Karpas-422 (cell line): ENCODE measurements around the gene ADAT3. TPM values are rescaled to one million over a fixed set of nuclear protein-coding genes. Genes with fewer than 3 reads are reported as not detected.

Experiments
- DNase-seq: peaks from one replicate; pipeline ENCODE4 v3.0.0-alpha.2; 2015
- H2AFZ ChIP-seq: fragments of 200-600 bp; sonication (generic); 2 replicates; pipeline ENCODE4 v1.6.1; 2014; ENCODE audit warnings: antibody characterized with exemption, low read length, mixed read lengths
- H3K27ac ChIP-seq: fragments of 200-600 bp; sonication (generic); 2 replicates; pipeline ENCODE4 v1.5.1; 2014; ENCODE audit warnings: mild to moderate bottlenecking, low read length, moderate library complexity
- H3K27me3 ChIP-seq: fragments of 200-600 bp; sonication (generic); 2 replicates; pipeline ENCODE4 v1.6.1; 2014; ENCODE audit warnings: low read length, mixed read lengths
- H3K36me3 ChIP-seq: fragments of 200-600 bp; sonication (generic); 2 replicates; pipeline ENCODE4 v1.6.1; 2014; ENCODE audit warnings: low read length, mixed read lengths; ENCODE audit not compliant: insufficient read depth
- H3K4me1 ChIP-seq: fragments of 200-600 bp; sonication (generic); 2 replicates; pipeline ENCODE4 v1.6.1; 2014; ENCODE audit warnings: mild to moderate bottlenecking, low read length, mixed read lengths
- H3K4me2 ChIP-seq: fragments of 200-600 bp; sonication (generic); 2 replicates; pipeline ENCODE4 v1.6.1; 2014; ENCODE audit warnings: low read length, low read depth, mild to moderate bottlenecking; ENCODE audit not compliant: poor library complexity, severe bottlenecking
- H3K4me3 ChIP-seq: fragments of 200-600 bp; sonication (generic); 2 replicates; pipeline ENCODE4 v1.5.1; 2014; ENCODE audit warnings: mild to moderate bottlenecking, antibody characterized with exemption, low read length, mixed read lengths
- H3K79me2 ChIP-seq: fragments of 200-600 bp; sonication (generic); 2 replicates; pipeline ENCODE4 v1.6.1; 2014; ENCODE audit warnings: mild to moderate bottlenecking, low read length, mixed read lengths
- H3K9ac ChIP-seq: fragments of 200-600 bp; sonication (generic); 2 replicates; pipeline ENCODE4 v1.6.0; 2014; ENCODE audit warnings: low read length
- H3K9me2 ChIP-seq: fragments of 200-600 bp; sonication (generic), shearing (Covaris generic); replicated peaks from 2 replicates; pipeline ENCODE4 v1.6.0; 2014; ENCODE audit warnings: mild to moderate bottlenecking, low read length, moderate library complexity; ENCODE audit not compliant: insufficient read depth
- H3K9me3 ChIP-seq: fragments of 300-700, 200-600 bp; sonication (generic); 2 replicates; pipeline ENCODE4 v1.6.1; 2014; ENCODE audit warnings: low read length, mixed read lengths
- H4K20me1 ChIP-seq: fragments of 200-600 bp; sonication (generic); 2 replicates; pipeline ENCODE4 v1.6.1; 2014; ENCODE audit warnings: mild to moderate bottlenecking, antibody characterized with exemption, low read length, low read depth; ENCODE audit not compliant: insufficient read depth
- total RNA-seq: library from RNA; depleted of rRNA; stranded (reverse); fragments of >200 nt; shearing (Covaris generic); gene quantifications from 2 replicates; pipeline ENCODE4 v1.2.3, GENCODE V29; 2014; ENCODE audit warnings: low replicate concordance

ADAT3 gene
- total RNA-seq, 1 experiment from 2014 or later, result 1.2 TPM

- peaks cover 68% of the 10 kb centered on the region for H3K79me2 ChIP-seq
- H3K27ac ChIP-seq, result no peak overlapping the region
- no peaks in the 10 kb centered on the region for H3K9me3 ChIP-seq
- H3K4me1 ChIP-seq, result peaks cover 7% of the 10 kb centered on the region
- H4K20me1 ChIP-seq, result no peaks in the 10 kb centered on the region
- no peak for DNase-seq
- H3K4me2 ChIP-seq, result no peak overlapping the region
- H3K27me3 ChIP-seq, result no peaks in the 10 kb centered on the region
- no peak overlapping the region for H3K9ac ChIP-seq
- H3K36me3 ChIP-seq, result no peaks in the 10 kb centered on the region
- H2AFZ ChIP-seq, result no peak overlapping the region
- H3K9me2 ChIP-seq, result no peaks in the 10 kb centered on the region
- no peak overlapping the region for H3K4me3 ChIP-seq
These were observed 5.0 kb downstream of the ADAT3 start for GRCh38 chr19:1910177-1910576.

DNA sequence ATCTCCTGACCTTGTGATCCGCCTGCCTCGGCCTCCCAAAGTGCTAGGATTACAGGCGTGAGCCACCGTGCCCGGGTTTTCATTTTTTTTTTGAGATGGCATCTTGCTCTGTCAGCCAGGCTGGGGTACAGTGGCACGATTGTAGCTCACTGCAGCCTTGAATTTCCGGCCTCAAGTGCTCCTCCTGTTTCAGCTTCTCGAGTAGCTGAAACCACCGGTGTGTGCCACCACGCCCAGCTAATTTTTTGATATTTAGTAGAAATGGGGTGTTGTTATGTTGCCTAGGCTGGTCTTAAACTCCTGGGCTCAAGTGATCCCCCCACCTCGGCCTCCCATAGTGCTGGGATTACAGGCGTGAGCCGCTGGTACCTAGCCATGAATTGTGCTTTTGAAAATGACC, 5.9 kb downstream of the ADAT3 start:
- Histone ChIP-seq H3K9me3 (no peaks in the 10 kb centered on the region), H3K4me2 (no peak overlapping the region), H3K4me3 (no peak overlapping the region), H2AFZ (no peak overlapping the region), H3K79me2 (peaks cover 63% of the 10 kb centered on the region), H3K27me3 (no peaks in the 10 kb centered on the region), H3K9ac (no peak overlapping the region), H3K27ac (no peak overlapping the region), H3K4me1 (peaks cover 1% of the 10 kb centered on the region), H4K20me1 (no peaks in the 10 kb centered on the region), H3K9me2 (no peaks in the 10 kb centered on the region), H3K36me3 (no peaks in the 10 kb centered on the region)
- no peak for DNase-seq

GRCh38 chr19:1911995-1912394, 6.8 kb downstream of the ADAT3 start:
- DNase-seq, result no peak
- no peaks in the 10 kb centered on the region for H3K4me1 ChIP-seq
- no peak overlapping the region for H3K4me3 ChIP-seq
- H3K36me3 ChIP-seq, result no peaks in the 10 kb centered on the region
- H3K9me3 ChIP-seq, result no peaks in the 10 kb centered on the region
- H2AFZ ChIP-seq, result no peak overlapping the region
- H3K4me2 ChIP-seq, result no peak overlapping the region
- H3K27ac ChIP-seq, result no peak overlapping the region
- H3K27me3 ChIP-seq, result no peaks in the 10 kb centered on the region
- peaks cover 54% of the 10 kb centered on the region for H3K79me2 ChIP-seq
- no peak overlapping the region for H3K9ac ChIP-seq
- no peaks in the 10 kb centered on the region for H3K9me2 ChIP-seq
- H4K20me1 ChIP-seq, result no peaks in the 10 kb centered on the region

- no peak overlapping the region for H3K4me2 ChIP-seq
- no peaks in the 10 kb centered on the region for H3K27me3 ChIP-seq
- H3K27ac ChIP-seq, result no peak overlapping the region
- no peak for DNase-seq
- H3K79me2 ChIP-seq, result peaks cover 45% of the 10 kb centered on the region
- H3K4me3 ChIP-seq, result no peak overlapping the region
- no peak overlapping the region for H2AFZ ChIP-seq
- H3K36me3 ChIP-seq, result no peaks in the 10 kb centered on the region
- no peaks in the 10 kb centered on the region for H3K4me1 ChIP-seq
- no peaks in the 10 kb centered on the region for H3K9me2 ChIP-seq
- no peaks in the 10 kb centered on the region for H4K20me1 ChIP-seq
- no peaks in the 10 kb centered on the region for H3K9me3 ChIP-seq
- H3K9ac ChIP-seq, result no peak overlapping the region
These were observed 7.7 kb downstream of the ADAT3 start for GRCh38 chr19:1912760-1913505.

DNA sequence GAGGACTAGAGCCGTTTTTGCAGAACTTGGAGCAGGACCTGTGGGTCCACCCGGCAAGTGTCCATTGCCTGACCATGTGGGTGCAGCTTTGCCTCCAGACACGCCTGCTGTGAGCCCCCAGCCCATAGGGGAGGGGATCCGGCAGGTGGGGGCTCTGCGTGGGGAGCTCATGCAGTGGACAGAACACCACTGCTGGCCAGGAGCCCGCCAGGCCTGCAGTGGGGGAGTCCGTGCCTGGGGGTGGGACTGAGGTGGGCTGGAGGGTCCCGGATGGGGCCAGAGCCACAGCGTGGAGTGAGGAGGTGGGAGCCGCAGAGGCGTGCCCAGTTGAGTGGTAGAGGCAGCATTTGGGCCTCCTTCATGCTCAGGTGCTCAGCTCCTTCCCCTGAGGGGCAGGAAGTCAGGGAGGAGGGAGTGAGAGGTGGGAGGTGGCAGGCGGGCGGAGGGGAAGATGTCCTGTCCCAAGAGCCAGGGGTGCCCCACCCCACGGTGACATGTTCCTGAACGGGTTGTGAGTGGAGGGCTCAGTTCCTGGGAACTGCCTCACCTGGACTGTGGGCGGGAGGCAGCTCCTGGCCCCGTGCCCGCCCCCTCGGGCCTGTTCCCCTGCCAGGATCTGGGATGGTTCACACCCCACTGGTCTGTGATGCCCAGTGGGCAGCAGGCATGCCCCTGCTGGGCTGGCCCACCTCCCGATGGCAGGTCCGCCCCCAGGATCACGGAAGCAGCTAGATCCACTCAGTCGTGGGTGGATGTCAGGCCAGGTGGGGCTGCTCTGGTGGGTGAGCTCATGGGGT, 8.8 kb downstream of the ADAT3 start:
- Histone ChIP-seq H3K27me3 (no peaks in the 10 kb centered on the region), H3K9ac (no peak overlapping the region), H3K9me2 (no peaks in the 10 kb centered on the region), H3K27ac (no peak overlapping the region), H3K4me2 (no peak overlapping the region), H3K9me3 (no peaks in the 10 kb centered on the region), H2AFZ (no peak overlapping the region), H4K20me1 (no peaks in the 10 kb centered on the region), H3K36me3 (no peaks in the 10 kb centered on the region), H3K4me3 (no peak overlapping the region), H3K4me1 (no peaks in the 10 kb centered on the region), H3K79me2 (peaks cover 39% of the 10 kb centered on the region)
- no peak for DNase-seq

DNA sequence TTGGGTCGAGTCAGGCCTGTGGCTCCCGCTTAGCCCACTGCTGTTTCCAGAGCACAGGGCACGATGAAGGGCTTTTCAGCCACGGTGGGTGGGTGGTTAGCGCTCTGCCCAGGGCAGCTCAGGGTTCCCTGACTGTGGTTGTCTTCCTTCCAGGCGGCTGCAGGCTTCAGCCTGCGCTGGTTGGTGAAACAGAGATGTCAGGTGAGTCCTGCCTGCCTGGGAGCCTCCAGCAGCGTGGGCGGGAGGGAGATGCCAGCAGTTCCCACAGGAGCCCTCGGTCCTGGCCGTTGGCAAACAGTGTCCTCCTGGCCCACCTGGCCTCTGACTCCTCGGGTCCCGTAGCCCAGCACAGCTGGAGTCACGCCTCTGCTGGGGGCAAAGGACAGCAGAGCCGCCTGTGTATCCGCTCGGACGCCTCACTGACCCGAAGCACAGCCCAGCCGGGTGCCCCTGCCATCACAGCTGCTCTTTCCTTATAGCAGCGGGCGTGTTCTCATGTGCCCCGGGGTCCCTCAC, 9.7 kb downstream of the ADAT3 start:
- H3K4me1 ChIP-seq, result no peaks in the 10 kb centered on the region
- no peak overlapping the region for H2AFZ ChIP-seq
- H3K4me2 ChIP-seq, result no peak overlapping the region
- no peaks in the 10 kb centered on the region for H4K20me1 ChIP-seq
- H3K79me2 ChIP-seq, result peaks cover 30% of the 10 kb centered on the region
- H3K4me3 ChIP-seq, result no peak overlapping the region
- no peak for DNase-seq
- H3K9me2 ChIP-seq, result no peaks in the 10 kb centered on the region
- no peaks in the 10 kb centered on the region for H3K9me3 ChIP-seq
- no peak overlapping the region for H3K27ac ChIP-seq
- no peaks in the 10 kb centered on the region for H3K27me3 ChIP-seq
- H3K9ac ChIP-seq, result no peak overlapping the region
- no peaks in the 10 kb centered on the region for H3K36me3 ChIP-seq

- Histone ChIP-seq H3K9me2 (no peaks in the 10 kb centered on the region), H3K4me2 (no peak overlapping the region), H3K79me2 (peaks cover 11% of the 10 kb centered on the region), H3K9me3 (no peaks in the 10 kb centered on the region), H3K9ac (no peak overlapping the region), H3K4me3 (no peak overlapping the region), H3K4me1 (no peaks in the 10 kb centered on the region), H3K27me3 (no peaks in the 10 kb centered on the region), H3K27ac (no peak overlapping the region), H4K20me1 (no peaks in the 10 kb centered on the region), H2AFZ (no peak overlapping the region), H3K36me3 (0 out of 2 replicates have a peak, but pooled peaks cover 3% of the 10 kb centered on the region)
- DNase-seq, result no peak
These were observed 11.9 kb downstream of the ADAT3 start for GRCh38 chr19:1917146-1917545.

- Histone ChIP-seq H3K9me2 (no peaks in the 10 kb centered on the region), H3K4me3 (no peak overlapping the region), H3K79me2 (peaks cover 8% of the 10 kb centered on the region; the same call in 1 of the 2 replicates), H3K27ac (no peak overlapping the region), H3K4me1 (no peaks in the 10 kb centered on the region), H3K36me3 (0 out of 2 replicates have a peak, but pooled peaks cover 3% of the 10 kb centered on the region), H3K27me3 (no peaks in the 10 kb centered on the region), H3K9me3 (no peaks in the 10 kb centered on the region), H2AFZ (no peak overlapping the region), H3K4me2 (no peak overlapping the region), H3K9ac (no peak overlapping the region), H4K20me1 (no peaks in the 10 kb centered on the region)
- no peak for DNase-seq
These were observed 12.7 kb downstream of the ADAT3 start for GRCh38 chr19:1917926-1918325.
